HT1080 (cell line): Measurements from ENCODE around the gene SMAD1. TPM values are rescaled to one million over a fixed set of nuclear protein-coding genes. Genes with fewer than 3 reads are reported as not detected.

ENCODE experiments used
- DNase-seq: peaks from one replicate; pipeline ENCODE4 v3.0.0-alpha.2; 2015; ENCODE audit warnings: low read depth
- total RNA-seq: library from RNA; depleted of rRNA; stranded (reverse); fragments of >200 nt; shearing (Covaris generic); gene quantifications from 2 replicates; pipeline ENCODE4 v1.2.3, GENCODE V29; 2014

The SMAD1 gene
- total RNA-seq, 1 experiment from 2014 or later, result 22.3 TPM

- DNase-seq, result no peak
These were observed 6.7 kb downstream of the SMAD1 start for GRCh38 chr4:145488310-145488709.

DNA sequence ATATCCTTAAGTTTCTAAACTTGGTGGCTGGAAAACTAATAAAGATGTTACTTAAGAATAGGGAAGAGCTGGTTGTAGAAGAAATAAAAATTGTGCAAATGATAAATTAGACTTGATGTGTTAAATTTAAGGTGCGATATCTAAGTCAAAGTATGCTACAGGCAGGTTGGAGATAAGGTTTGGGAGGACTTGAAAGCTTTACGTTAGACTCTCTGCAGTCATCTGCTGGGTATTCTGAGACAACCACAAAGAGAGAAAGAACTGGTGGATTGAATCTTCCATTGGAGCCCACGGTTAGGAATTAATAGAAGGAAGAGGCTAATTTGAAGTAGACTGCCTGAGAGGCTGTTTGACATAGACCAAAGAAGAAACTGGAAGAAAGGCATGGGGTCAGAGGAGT is 7.9 kb downstream of the SMAD1 start:
- DNase-seq, result no peak

GRCh38 chr4:145490361-145490760 is 8.7 kb downstream of the SMAD1 start:
- DNase-seq, result no peak

DNA sequence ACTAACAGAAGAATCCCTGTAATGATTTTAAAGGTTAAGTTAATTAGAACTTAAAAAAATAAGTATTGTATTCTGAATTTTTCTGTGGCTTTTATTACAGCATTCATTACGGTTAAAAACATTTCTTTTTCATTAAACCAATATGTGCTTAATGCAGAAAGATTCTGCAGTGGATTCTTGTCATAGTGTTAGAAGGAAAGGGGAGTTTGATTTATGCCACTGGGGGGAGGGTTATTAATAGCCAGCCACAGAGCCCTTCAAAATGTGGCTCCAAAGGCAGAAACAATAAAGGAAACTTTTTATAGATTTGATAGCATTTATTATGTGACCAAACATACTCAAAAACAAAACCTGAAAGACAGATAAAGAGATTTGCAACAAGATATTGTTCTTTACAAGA is 9.1 kb downstream of the SMAD1 start:
- no peak for DNase-seq

- DNase-seq, result no peak
These were observed 10.7 kb downstream of the SMAD1 start for GRCh38 chr4:145492376-145492775.

GRCh38 chr4:145493166-145493565 is 11.5 kb downstream of the SMAD1 start:
- DNase-seq, result no peak

DNA sequence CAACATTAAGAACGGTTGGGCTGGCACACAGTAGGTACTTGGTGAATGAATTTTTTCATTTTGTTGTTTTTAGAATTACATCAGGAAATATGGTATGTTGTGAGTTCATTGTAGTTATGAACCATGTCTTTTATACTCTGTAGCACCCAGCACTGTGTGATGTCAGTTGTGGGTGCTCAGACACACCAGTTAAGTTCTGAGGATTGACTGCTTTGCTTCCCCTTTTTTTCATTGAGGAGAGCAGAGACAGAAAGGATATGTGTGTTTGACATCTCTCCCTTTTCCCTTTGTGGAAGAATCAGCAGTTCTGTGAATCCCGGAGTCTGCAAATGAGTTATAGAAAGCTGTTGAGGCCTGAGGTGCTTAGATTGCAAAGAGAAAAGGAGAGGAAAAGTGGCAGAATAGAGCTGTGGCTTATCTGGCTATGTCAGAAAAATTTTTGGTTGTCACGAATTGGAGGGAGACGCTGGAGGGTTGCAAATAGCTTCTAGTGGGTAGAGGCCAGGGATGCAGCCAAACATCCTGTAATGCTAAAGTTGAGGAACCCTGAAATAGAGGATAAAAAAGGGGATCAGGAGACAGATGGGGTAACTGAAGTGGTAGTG is 13.1 kb downstream of the SMAD1 start:
- DNase-seq, result no peak

- DNase-seq, result no peak
These were observed 14.6 kb downstream of the SMAD1 start for GRCh38 chr4:145496292-145496691.

DNA sequence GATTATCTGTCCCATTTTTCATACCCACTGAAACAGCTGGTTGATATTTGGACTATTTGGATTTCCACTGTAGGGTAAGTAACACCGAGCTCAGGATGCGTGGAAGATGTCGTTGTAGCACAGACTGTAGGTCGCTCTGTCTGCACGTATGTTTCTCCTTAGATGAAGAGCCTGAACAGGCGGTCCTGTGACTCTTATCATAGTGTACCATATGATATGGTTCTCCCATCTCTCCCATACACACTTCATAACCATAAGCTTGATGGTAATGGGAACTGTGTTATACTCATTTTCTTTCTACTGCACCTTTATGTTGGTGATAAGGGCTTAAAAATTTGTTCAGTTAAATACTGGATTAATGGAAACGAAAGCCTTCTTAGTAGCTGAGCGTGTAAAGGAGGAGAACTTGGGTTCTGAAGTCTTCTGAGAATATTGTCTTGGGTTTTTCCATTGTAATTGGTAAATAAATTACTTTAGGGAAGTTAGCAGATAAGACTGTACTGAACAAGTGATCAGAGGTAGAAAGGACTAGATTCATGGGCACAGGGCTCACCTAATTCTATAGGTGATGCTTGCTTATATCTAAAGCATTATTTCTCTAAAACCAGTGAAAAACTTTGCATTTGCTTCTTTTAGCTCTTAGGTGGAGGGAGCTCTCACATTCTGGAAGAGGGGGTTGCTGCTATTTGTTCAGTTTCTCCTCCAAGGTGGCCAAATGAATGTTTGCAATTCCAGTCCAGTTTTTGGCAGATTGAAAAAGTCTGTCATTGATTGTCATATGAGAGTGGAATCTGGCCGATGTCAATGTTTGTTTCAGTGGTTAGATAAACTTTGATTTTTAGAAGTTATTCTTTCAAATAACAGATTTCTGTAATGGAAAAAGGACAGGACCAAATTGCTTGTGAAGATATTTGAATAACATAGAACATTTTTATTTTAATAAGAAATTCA is 15.8 kb downstream of the SMAD1 start:
- DNase-seq, result no peak

GRCh38 chr4:145498430-145498829 is 16.8 kb downstream of the SMAD1 start:
- no peak for DNase-seq

- no peak for DNase-seq
These were observed 19.5 kb downstream of the SMAD1 start for GRCh38 chr4:145501051-145501660.

DNA sequence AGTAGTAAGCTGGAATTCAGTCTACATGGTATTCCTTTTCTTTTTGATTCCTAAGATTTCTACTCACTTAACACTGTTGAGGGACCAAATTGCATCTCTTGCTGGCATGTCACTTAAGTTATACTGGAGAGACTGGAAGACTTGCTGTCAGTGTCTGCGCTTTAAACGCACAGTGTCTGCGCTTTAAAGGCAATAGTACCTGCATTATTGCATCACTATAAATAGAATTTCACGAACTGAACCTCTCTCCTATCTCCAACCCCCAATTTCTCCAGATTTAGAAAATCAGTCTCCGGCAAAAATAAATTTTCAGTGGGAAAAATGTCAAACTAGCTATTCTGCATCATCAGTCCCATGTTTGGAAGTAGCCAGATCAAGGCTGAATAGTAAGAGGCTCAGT is 21.2 kb downstream of the SMAD1 start:
- no peak for DNase-seq

GRCh38 chr4:145503486-145504072 is 21.9 kb downstream of the SMAD1 start:
- no peak for DNase-seq

GRCh38 chr4:145505995-145506394 is 24.3 kb downstream of the SMAD1 start:
- DNase-seq, result no peak

GRCh38 chr4:145507636-145508035 is 26.0 kb downstream of the SMAD1 start:
- DNase-seq, result peak; percentile 8

DNA sequence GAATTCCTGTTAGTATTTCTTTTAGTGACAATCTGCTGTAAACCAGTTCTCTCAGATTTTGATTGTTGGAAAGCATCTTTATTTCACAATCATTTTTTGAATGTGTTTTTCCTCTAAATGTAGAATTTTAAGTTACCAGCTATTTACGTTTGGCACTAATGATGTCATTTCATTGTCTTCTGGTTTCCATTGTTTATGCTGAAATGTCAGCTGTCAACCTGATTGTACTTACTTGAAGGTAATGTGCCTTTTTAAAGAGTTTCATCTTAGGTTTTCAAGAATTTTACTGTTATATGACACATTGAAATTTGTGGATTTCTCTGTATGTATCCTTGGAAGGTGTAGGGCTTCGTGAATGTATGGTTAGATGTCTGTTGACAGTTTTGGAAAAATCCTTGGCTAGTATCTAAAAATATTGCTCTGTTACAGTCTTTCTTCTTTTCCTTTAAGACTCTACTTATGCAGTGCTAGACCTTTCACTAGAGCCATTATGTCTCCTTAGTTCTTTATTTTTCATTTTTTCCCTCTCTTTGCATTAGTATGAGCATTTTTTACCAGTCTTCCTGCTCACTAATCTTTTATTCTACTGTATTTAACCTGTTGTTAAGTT is 30.4 kb downstream of the SMAD1 start:
- no peak for DNase-seq

DNA sequence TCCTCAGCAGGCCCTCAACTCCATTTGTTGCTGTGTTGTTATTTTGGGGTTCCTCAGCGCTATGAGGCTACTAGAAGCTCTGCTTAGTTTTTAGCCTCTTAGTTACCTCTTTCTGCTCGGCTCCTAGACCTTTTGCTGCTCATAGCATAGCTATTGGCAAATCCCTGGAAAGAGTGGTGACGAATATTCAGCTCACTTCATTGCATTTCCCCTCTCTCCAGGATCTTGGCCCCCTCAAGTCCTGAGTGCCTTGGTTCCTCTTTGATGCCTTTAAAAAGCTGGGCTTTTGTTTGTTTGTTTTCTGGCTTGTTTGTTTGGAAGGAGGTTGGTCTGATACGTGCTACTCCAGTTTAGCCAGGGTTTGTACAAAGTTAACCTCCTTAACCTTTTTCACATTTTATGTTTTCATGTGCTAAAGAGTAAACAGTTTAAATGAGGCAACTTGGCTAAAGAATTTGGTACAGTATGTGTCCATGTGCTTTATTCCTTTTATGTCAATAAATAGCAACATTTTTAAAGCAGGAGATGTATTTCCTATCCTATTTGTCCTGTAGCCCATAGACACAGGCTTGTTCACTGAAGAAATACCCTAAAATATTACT is 31.5 kb downstream of the SMAD1 start:
- DNase-seq, result no peak

- no peak for DNase-seq
These were observed 38.5 kb downstream of the SMAD1 start for GRCh38 chr4:145520172-145520571.

GRCh38 chr4:145521282-145521681 is 39.6 kb downstream of the SMAD1 start:
- DNase-seq, result no peak

DNA sequence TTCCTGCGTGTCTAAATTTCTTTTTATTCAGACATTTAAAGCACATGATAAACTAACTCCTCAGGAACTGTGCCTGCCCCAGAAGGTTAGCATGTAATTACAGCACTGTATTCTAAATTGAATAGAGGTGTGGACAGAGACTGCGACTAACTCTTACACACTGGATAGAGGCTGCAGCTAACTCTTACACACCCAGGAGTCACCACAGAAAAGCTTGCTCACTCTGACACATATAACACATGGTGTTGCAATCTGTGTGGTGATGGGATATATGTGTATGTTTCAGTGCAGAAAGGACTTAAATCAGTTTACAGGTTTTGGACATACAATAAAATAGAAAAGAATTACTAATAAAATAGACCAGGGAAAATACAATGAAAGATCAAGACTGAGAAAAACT is 41.5 kb downstream of the SMAD1 start:
- no peak for DNase-seq

- no peak for DNase-seq
These were observed 42.9 kb downstream of the SMAD1 start for GRCh38 chr4:145524552-145524951.
